ENCODE measurements around the gene CEL.

CEL gene

DNA sequence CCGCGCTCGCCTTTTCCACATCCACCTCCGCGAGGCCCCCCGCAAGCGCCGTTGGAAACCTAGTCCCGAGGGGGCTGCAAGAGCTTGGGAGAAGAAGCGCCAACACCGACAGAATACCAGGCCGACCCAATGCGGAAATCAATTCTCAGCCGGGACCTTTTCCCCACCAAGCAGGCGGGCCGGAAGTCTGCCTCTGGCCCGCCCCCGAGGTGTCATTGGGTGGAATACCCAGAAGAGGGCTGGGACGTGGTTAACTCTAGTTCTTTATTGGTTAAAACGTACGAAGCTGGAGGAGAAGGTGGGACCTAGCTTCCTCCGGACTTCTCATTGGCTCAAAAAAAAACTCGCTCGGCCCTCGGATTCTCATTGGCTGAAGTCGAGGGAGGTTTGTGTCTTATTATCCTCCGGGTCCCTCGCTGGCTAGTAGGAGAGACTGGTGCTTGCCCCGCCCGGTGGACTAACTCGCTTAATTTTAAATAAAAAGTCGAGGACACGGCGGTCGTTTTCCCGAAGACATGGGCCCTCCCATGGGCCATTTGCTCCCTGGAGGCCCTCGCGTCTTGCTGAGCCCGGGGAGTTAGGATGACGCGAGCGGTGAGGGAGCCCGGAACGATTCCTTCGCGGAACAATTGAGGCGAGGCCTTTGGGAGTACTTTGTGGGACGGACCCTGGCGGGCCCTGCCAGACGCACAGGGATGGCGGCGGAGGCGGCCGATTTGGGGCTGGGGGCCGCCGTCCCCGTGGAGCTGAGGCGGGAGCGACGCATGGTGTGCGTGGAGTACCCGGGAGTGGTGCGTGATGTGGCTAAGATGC, 31.3 kb upstream of the CEL start, which contains the start of gene GTF3C5:
TSS of gene GTF3C5 (plus strand) at position 681 of the 813 bp plus-strand sequence. CDS start at position 696, 15 bp downstream.
- no peak for TF ChIP-seq CTCF (IDR thresholded peaks at IDR 0.05; ENCODE audit: low read depth, low read length)
- peak within 1 kb of the TSS; percentile 78 for H3K4me3 ChIP-seq (ENCODE audit: low read depth, low read length)
- in situ Hi-C loops (cut with HindIII; ENCODE audit: low sequenced_read_pairs) = no loop called here
- DNase-seq (ENCODE audit: low read depth, low spot score) = peak; percentile 99

DNA sequence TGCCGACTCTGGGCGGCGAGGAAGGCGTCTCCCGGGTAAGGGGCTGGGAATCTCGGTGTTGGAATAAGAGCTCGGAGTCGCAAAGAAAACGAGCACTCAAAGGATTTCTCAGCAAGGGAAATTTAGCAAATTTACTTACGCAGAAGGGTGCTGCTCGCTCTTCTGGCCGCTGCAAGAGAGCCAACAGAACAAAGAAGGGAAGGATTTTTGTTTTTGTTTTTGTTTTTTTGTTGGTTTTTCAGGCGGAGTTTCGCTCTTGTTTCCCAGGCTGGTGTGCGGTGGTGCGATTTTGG, 30.7 kb upstream of the CEL start:
- TF ChIP-seq CTCF (IDR thresholded peaks at IDR 0.05; ENCODE audit: low read depth, low read length) = no peak
- H3K4me3 ChIP-seq (ENCODE audit: low read depth, low read length) = peak overlapping the region; percentile 78
- in situ Hi-C loops (cut with HindIII; ENCODE audit: low sequenced_read_pairs) = no loop called here
- DNase-seq (ENCODE audit: low read depth, low spot score) = no peak

GRCh38 chr9:133031496-133031911, 30.3 kb upstream of the CEL start:
- in situ Hi-C loops (cut with HindIII; ENCODE audit: low sequenced_read_pairs) = no loop called here
- DNase-seq (ENCODE audit: low read depth, low spot score) = no peak
- peak overlapping the region; percentile 78 for H3K4me3 ChIP-seq (ENCODE audit: low read depth, low read length)
- TF ChIP-seq CTCF (IDR thresholded peaks at IDR 0.05; ENCODE audit: low read depth, low read length) = no peak

DNA sequence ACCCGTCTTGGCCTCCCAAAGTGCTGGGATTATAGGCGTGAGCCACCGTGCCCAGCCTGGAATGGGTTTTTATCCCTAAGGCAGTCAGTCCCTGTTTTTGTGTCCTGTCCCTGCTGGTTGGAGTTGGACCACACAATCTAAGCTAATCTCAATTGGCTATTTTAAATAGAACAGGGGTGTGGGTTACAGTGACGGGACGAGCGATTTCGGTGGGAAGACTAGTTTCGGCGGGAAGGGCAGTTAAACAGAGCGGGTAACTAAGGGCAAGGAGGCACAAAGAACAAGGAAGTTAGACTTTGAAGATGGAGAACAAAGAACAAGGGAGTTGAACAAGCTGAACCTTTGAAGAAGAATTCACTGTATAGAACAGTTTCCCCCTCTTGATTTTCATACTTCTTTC, 29.6 kb upstream of the CEL start:
- no peak overlapping the region for H3K4me3 ChIP-seq (ENCODE audit: low read depth, low read length)
- in situ Hi-C loops (cut with HindIII; ENCODE audit: low sequenced_read_pairs) = no loop called here
- no peak for TF ChIP-seq CTCF (IDR thresholded peaks at IDR 0.05; ENCODE audit: low read depth, low read length)
- no peak for DNase-seq (ENCODE audit: low read depth, low spot score)

GRCh38 chr9:133035669-133036068, 26.1 kb upstream of the CEL start:
- TF ChIP-seq CTCF (IDR thresholded peaks at IDR 0.05; ENCODE audit: low read depth, low read length) = no peak
- H3K4me3 ChIP-seq (ENCODE audit: low read depth, low read length) = no peak overlapping the region
- DNase-seq (ENCODE audit: low read depth, low spot score) = no peak
- in situ Hi-C loops (cut with HindIII; ENCODE audit: low sequenced_read_pairs) = no loop called here

- no peak for DNase-seq (ENCODE audit: low read depth, low spot score)
- in situ Hi-C loops (cut with HindIII; ENCODE audit: low sequenced_read_pairs) = no loop called here
- H3K4me3 ChIP-seq (ENCODE audit: low read depth, low read length) = no peak overlapping the region
- no peak for TF ChIP-seq CTCF (IDR thresholded peaks at IDR 0.05; ENCODE audit: low read depth, low read length)
These were observed 23.8 kb upstream of the CEL start for GRCh38 chr9:133037775-133038515.
